OCI-LY1 (cell line): Measurements from ENCODE around the gene KRTAP3-3.

Source experiments
- CTCF ChIP-seq: fragments of 200-600 bp; sonication (generic), shearing (Covaris generic); IDR thresholded peaks from 2 replicates; pipeline ENCODE4 v1.5.1; 2017; ENCODE audit warnings: mild to moderate bottlenecking, antibody characterized with exemption, low read length, moderate library complexity, mixed read lengths
- EZH2 ChIP-seq: fragments of 200-600 bp; sonication (generic), shearing (Covaris generic); IDR thresholded peaks from 2 replicates; pipeline ENCODE4 v1.8.0; 2017; ENCODE audit warnings: borderline replicate concordance, mixed run types, mild to moderate bottlenecking, antibody characterized with exemption, low read length, moderate library complexity, mixed read lengths

GRCh38 chr17:40980596-40980995 is 13.4 kb downstream of the KRTAP3-3 start:
- TF ChIP-seq CTCF (no peak), EZH2 (no peak)
